Glutamatergic neuron (in vitro differentiated cells): ENCODE results near the gene UBE2G2. TPM values are rescaled to one million over a fixed set of nuclear protein-coding genes. Genes with fewer than 3 reads are reported as not detected.
A peak's percentile ranks its signal among the peaks of the same experiment; 100 is the strongest.

Source experiments
- DNase-seq: peaks from one replicate; pipeline ENCODE4 v3.0.0; 2022
- H3K27ac Mint-ChIP-seq: one replicate; pipeline ENCODE4 v1.8.0; 2020; ENCODE audit warnings: mild to moderate bottlenecking, mixed read lengths, inconsistent platforms; ENCODE audit not compliant: unreplicated experiment
- H3K27me3 Mint-ChIP-seq: one replicate; pipeline ENCODE4 v1.8.0; 2020; ENCODE audit warnings: mild to moderate bottlenecking, moderate library complexity, mixed read lengths, inconsistent platforms; ENCODE audit not compliant: unreplicated experiment
- H3K36me3 Mint-ChIP-seq: one replicate; pipeline ENCODE4 v1.8.0; 2020; ENCODE audit warnings: mild to moderate bottlenecking, mixed read lengths, inconsistent platforms; ENCODE audit not compliant: unreplicated experiment
- H3K4me1 Mint-ChIP-seq: one replicate; pipeline ENCODE4 v1.8.0; 2020; ENCODE audit warnings: mild to moderate bottlenecking, low read depth, mixed read lengths, inconsistent platforms; ENCODE audit not compliant: unreplicated experiment
- H3K4me3 Mint-ChIP-seq: one replicate; pipeline ENCODE4 v1.8.0; 2020; ENCODE audit warnings: mild to moderate bottlenecking, mixed read lengths, inconsistent platforms; ENCODE audit not compliant: unreplicated experiment
- H3K9me3 Mint-ChIP-seq: one replicate; pipeline ENCODE4 v1.8.0; 2020; ENCODE audit warnings: mild to moderate bottlenecking, moderate library complexity, mixed read lengths, inconsistent platforms; ENCODE audit not compliant: unreplicated experiment
- CTCF ChIP-seq: fragments of 200-600 bp; sonication (generic); IDR thresholded peaks from one replicate; pipeline ENCODE4 v1.5.0; 2021; ENCODE audit not compliant: partially characterized antibody, unreplicated experiment
- total RNA-seq: library from RNA; stranded (reverse); fragmentation: NEBNext Ultra II Directional; extraction: Animal tissue kit (Norgen Biotek cat#: 25700); gene quantifications from one replicate; pipeline ENCODE4 v1.2.1, GENCODE V29; 2021; ENCODE audit not compliant: unreplicated experiment

Gene UBE2G2
- total RNA-seq, 1 donor from 2014 or later, result 77.7 TPM

GRCh38 chr21:44734026-44734745 lies 67.4 kb downstream of the UBE2G2 start:
- Mint-ChIP-seq H3K4me3 (no peak overlapping the region), H3K27me3 (peaks cover 13% of the 10 kb centered on the region), H3K27ac (no peak overlapping the region), H3K36me3 (peaks cover 42% of the 10 kb centered on the region), H3K4me1 (peaks cover 2% of the 10 kb centered on the region), H3K9me3 (peaks cover 19% of the 10 kb centered on the region)
- DNase-seq, result no peak
- no peak for TF ChIP-seq CTCF

DNA sequence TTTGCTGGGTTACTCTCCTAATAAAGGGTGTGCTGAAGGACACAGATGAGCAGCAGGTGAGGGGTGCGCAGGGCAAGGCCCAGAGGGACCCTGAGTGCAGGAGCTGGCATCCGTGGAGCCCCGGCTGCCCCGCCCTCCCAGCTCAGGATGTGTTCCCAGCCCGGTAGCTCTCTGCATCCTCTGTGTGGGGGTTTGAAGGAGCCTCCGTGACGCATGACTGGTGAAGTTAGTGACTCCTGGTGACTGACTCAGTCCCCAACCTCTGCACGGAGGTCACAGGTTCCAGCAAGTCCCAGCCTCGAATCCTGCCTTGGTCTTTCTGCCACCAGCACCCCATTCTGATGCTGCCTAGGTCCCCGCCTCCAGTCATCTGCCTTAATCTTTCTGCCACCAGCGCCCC lies 68.7 kb downstream of the UBE2G2 start:
- Mint-ChIP-seq H3K36me3 (peaks cover 38% of the 10 kb centered on the region), H3K4me3 (no peak overlapping the region), H3K4me1 (peaks cover 2% of the 10 kb centered on the region), H3K27me3 (peaks cover 11% of the 10 kb centered on the region), H3K27ac (no peak overlapping the region), H3K9me3 (peaks cover 14% of the 10 kb centered on the region)
- no peak for TF ChIP-seq CTCF
- DNase-seq, result no peak

- Mint-ChIP-seq H3K4me3 (no peak overlapping the region), H3K27me3 (peaks cover 6% of the 10 kb centered on the region), H3K9me3 (peaks cover 11% of the 10 kb centered on the region), H3K27ac (peak overlapping the region; percentile 42), H3K36me3 (peaks cover 31% of the 10 kb centered on the region), H3K4me1 (peaks cover 2% of the 10 kb centered on the region)
- no peak for TF ChIP-seq CTCF
- DNase-seq, result no peak
Observed at GRCh38 chr21:44732263-44732662, 69.4 kb downstream of the UBE2G2 start.

DNA sequence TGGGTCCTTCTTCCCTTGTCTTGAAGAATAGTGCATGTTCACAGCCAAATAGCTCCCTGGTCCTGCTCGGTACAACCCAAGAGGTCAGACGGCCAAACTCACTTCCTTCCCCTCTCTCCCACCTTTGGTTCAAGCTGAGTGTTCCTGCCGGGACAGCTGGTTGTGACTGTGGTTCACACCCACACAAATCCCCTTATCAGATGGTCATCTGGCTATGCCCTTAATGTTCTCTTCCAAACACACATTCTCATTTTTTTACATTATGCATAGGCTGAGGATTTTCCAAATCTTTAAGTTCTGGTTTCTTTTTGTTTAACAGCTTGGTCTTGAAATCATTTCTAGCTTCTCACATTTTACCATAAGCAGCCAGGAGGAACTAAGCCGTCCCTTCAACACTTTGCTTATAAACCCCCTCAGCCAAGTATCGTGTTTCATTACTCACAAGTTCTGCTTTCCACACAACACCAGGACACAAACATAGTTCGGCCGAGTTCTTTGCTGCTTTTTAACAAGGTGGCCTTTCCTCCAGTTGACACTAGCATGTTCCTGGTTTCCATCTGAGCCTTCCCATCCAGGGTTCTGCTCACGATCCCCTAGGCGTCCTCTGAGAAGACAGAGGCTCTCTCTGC lies 70.6 kb downstream of the UBE2G2 start:
- TF ChIP-seq CTCF, result no peak
- H3K27me3 Mint-ChIP-seq, result peaks cover 4% of the 10 kb centered on the region
- H3K36me3 Mint-ChIP-seq, result peaks cover 24% of the 10 kb centered on the region
- peaks cover 9% of the 10 kb centered on the region for H3K9me3 Mint-ChIP-seq
- H3K4me1 Mint-ChIP-seq, result peaks cover 4% of the 10 kb centered on the region
- H3K27ac Mint-ChIP-seq, result no peak overlapping the region
- no peak for DNase-seq
- peak overlapping the region; percentile 0 for H3K4me3 Mint-ChIP-seq

DNA sequence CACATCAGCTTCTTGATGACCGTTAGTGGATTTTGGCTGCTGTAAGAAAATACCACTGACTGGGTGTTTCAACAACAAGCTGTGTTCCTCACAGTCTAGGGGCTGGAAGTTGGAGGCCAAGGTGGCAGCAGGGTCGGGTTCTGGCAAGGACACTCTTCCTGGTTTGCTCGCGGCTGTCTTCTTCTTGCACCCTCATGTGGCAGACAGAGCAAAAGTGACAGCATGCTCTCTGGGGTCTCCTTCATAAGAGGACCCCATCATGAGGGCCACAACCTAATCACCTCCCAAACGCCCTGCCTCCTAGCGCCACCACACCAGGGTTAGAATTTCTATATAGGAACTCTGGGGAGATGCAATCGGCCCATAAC lies 71.6 kb downstream of the UBE2G2 start:
- no peak for DNase-seq
- H3K27ac Mint-ChIP-seq, result no peak overlapping the region
- peaks cover 4% of the 10 kb centered on the region for H3K27me3 Mint-ChIP-seq
- no peak overlapping the region for H3K4me3 Mint-ChIP-seq
- H3K36me3 Mint-ChIP-seq, result peaks cover 19% of the 10 kb centered on the region
- H3K9me3 Mint-ChIP-seq, result peaks cover 9% of the 10 kb centered on the region
- peaks cover 5% of the 10 kb centered on the region for H3K4me1 Mint-ChIP-seq
- TF ChIP-seq CTCF, result no peak
